SH-SY5Y (cell line): ENCODE measurements around the gene PRXL2B.

Experiments used
- GATA2 ChIP-seq: IDR thresholded peaks from 2 replicates; pipeline ENCODE4 v1.6.1; 2011; ENCODE audit warnings: mild to moderate bottlenecking, low read depth, low read length
- GATA3 ChIP-seq: IDR thresholded peaks from 2 replicates; pipeline ENCODE4 v1.6.1; 2011; ENCODE audit warnings: low read depth, mild to moderate bottlenecking, low read length, moderate library complexity

GRCh38 chr1:2544875-2545640 lies 41.5 kb upstream of the PRXL2B start:
- TF ChIP-seq GATA3 (no peak), GATA2 (no peak)
